Liver (tissue), 9 donors: ENCODE measurements around the gene CLDN10. TPM values are rescaled to one million over a fixed set of nuclear protein-coding genes. Genes with fewer than 3 reads are reported as not detected.

ENCODE experiments used
- DNase-seq: peaks from one replicate; pipeline ENCODE4 v3.0.0-alpha.2; 2017; ENCODE audit warnings: low spot score
- H3K27ac ChIP-seq, 2 donors: one replicate each; pipeline ENCODE4 v1.7.0; 2013; ENCODE audit warnings: inconsistent platforms in 2 of 2, low read length in 2 of 2, control low read depth in 1 of 2, low read depth in 1 of 2, mild to moderate bottlenecking in 1 of 2
- H3K27me3 ChIP-seq, 4 donors: one replicate each; pipeline versions ENCODE4 v1.6.1 to v1.7.0; 2013; ENCODE audit warnings: low read length in 3 of 4, inconsistent platforms in 1 of 4, mild to moderate bottlenecking in 1 of 4, moderate library complexity in 1 of 4; ENCODE audit not compliant: control insufficient read depth in 4 of 4, insufficient read depth in 4 of 4
- H3K36me3 ChIP-seq, 4 donors: one replicate each; pipeline versions ENCODE4 v1.6.1 to v1.7.0; 2013; ENCODE audit warnings: low read length in 3 of 4, mild to moderate bottlenecking in 3 of 4, low read depth in 1 of 4, moderate library complexity in 1 of 4; ENCODE audit not compliant: control insufficient read depth in 4 of 4, insufficient read depth in 3 of 4
- H3K4me1 ChIP-seq, 4 donors: one replicate each; pipeline versions ENCODE4 v1.6.1 to v1.7.0; 2013; ENCODE audit warnings: low read length in 3 of 4, mild to moderate bottlenecking in 3 of 4, moderate library complexity in 1 of 4; ENCODE audit not compliant: control insufficient read depth in 4 of 4, insufficient read depth in 4 of 4
- H3K4me3 ChIP-seq, 3 donors: one replicate each; pipeline versions ENCODE4 v1.6.1 to v1.7.0; 2013; ENCODE audit warnings: low read length in 3 of 3, control low read depth in 1 of 3, low read depth in 1 of 3, mild to moderate bottlenecking in 1 of 3
- H3K9ac ChIP-seq, 2 donors: one replicate each; pipeline ENCODE4 v1.7.0; 2013; ENCODE audit warnings: low read length in 2 of 2, mild to moderate bottlenecking in 2 of 2, moderate library complexity in 2 of 2, control low read depth in 1 of 2, low read depth in 1 of 2
- H3K9me3 ChIP-seq, 4 donors: one replicate each; pipeline versions ENCODE4 v1.6.1 to v1.7.0; 2013; ENCODE audit warnings: low read length in 3 of 4; ENCODE audit not compliant: control insufficient read depth in 4 of 4
- CTCF ChIP-seq: fragments of 150-350 bp; IDR thresholded peaks from 2 replicates; pipeline ENCODE4 v1.5.1; 2017; ENCODE audit warnings: improper control_type of control experiment, low read depth, low read length; ENCODE audit not compliant: missing input control
- EGR1 ChIP-seq, 2 donors: IDR thresholded peaks; 2 replicates each; pipeline ENCODE4 v1.6.1; 2016 to 2018; ENCODE audit warnings: antibody characterized with exemption in 2 of 2, low read depth in 2 of 2
- FOXA1 ChIP-seq: IDR thresholded peaks from 2 replicates; pipeline ENCODE4 v1.6.1; 2016; ENCODE audit warnings: antibody characterized with exemption
- FOXA2 ChIP-seq: IDR thresholded peaks from 2 replicates; pipeline ENCODE4 v1.6.1; 2016; ENCODE audit warnings: antibody characterized with exemption
- GABPA ChIP-seq, 2 donors: IDR thresholded peaks in 1 of 2; conservative IDR thresholded peaks in 1 of 2; 2 replicates each; pipeline ENCODE4 v1.6.1; 2016; ENCODE audit warnings: antibody characterized with exemption in 2 of 2, mild to moderate bottlenecking in 1 of 2, moderate library complexity in 1 of 2
- HNF4A ChIP-seq, 2 donors: conservative IDR thresholded peaks; 2 replicates each; pipeline ENCODE4 v1.6.1; 2016; ENCODE audit warnings: antibody characterized with exemption in 2 of 2, mild to moderate bottlenecking in 2 of 2
- HNF4G ChIP-seq: IDR thresholded peaks from 2 replicates; pipeline ENCODE4 v1.6.1; 2016; ENCODE audit warnings: antibody characterized with exemption
- JUND ChIP-seq, 2 donors: IDR thresholded peaks; 2 replicates each; pipeline ENCODE4 v1.6.1; 2016; ENCODE audit warnings: antibody characterized with exemption in 2 of 2
- RAD21 ChIP-seq, 2 donors: IDR thresholded peaks; 2 replicates each; pipeline ENCODE4 v1.6.1; 2016; ENCODE audit warnings: antibody characterized with exemption in 2 of 2, mild to moderate bottlenecking in 2 of 2
- RXRA ChIP-seq, 2 donors: IDR thresholded peaks; 2 replicates each; pipeline ENCODE4 v1.6.1; 2017 to 2018; ENCODE audit warnings: antibody characterized with exemption in 2 of 2, mild to moderate bottlenecking in 1 of 2
- SP1 ChIP-seq: IDR thresholded peaks from 2 replicates; pipeline ENCODE4 v1.6.1; 2018; ENCODE audit warnings: antibody characterized with exemption, mild to moderate bottlenecking
- TAF1 ChIP-seq: conservative IDR thresholded peaks from 2 replicates; pipeline ENCODE4 v1.6.1; 2016; ENCODE audit warnings: antibody characterized with exemption, mild to moderate bottlenecking
- YY1 ChIP-seq: IDR thresholded peaks from 2 replicates; pipeline ENCODE4 v1.6.1; 2016; ENCODE audit warnings: antibody characterized with exemption, mild to moderate bottlenecking
- ZBTB33 ChIP-seq: IDR thresholded peaks from 2 replicates; pipeline ENCODE4 v1.6.1; 2016; ENCODE audit warnings: antibody characterized with exemption
- WGBS: extraction: QIAGEN DNeasy Blood & Tissue Kit; methylation state at CpG from one replicate; pipeline ENCODE4 v1.1.7; 2013; 5-methylcytosine and 5-hydroxymethylcytosine counted together
- polyA plus RNA-seq, 2 donors: library from polyadenylated mRNA; stranded (reverse) in 1 of 2; unstranded in 1 of 2; fragments of 200-250 nt in 1 of 2; fragments of >200 nt in 1 of 2; fragmentation: Nextera tagmentation in 1 of 2; extraction: Ambion mirVana in 1 of 2; gene quantifications; one replicate each; pipeline versions ENCODE4 v1.2.1 to v1.2.3, GENCODE V29; 2013 to 2015
- total RNA-seq, 2 donors: library from RNA; depleted of rRNA; stranded (reverse); fragments of >200 nt; gene quantifications; one replicate each; pipeline ENCODE4 v1.2.3, GENCODE V29; 2014
- TF ChIP-seq, protein P1 (sequence below): IDR thresholded peaks from 2 replicates; pipeline ENCODE4 v1.6.1; 2016; ENCODE audit warnings: antibody characterized with exemption
- TF ChIP-seq, protein P2 (sequence below): IDR thresholded peaks from 2 replicates; pipeline ENCODE4 v1.6.1; 2016; ENCODE audit warnings: antibody characterized with exemption
- donor health status: healthy.
- donor health status: healthy.
- donor health status: healthy.
- donor health status: healthy.
- donor health status: healthy.

Gene CLDN10
- total and polyA plus RNA-seq, 4 donors: 0.79 to 15.1 (median 3.1) TPM

DNA sequence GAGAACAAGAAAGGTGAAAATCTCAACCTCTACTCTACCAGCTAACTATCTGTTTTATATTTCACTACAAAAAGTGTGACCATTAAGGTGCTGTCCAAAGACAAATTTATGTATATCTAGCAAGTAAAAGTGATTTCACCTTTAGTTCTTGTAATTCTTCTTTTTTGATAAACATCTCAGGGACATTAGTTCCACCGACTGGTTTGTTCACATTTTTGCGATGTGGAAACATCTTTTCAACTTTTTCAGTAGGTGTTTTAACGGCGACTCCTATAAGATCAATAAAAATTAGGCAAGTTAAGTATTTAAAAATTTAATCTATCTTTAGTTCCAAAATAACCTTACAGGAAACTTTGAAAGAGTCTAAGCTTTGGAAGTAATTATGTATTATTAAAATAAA lies 33.3 kb downstream of the CLDN10 start (continued):
- TF ChIP-seq HNF4A (conservative IDR thresholded peaks at IDR 0.05) (no peak), RAD21 (IDR thresholded peaks at IDR 0.05) (no peak), HNF4G (no peak), YY1 (no peak), FOXA1 (no peak), ZBTB33 (no peak)
- TF ChIP-seq, protein P1, sequence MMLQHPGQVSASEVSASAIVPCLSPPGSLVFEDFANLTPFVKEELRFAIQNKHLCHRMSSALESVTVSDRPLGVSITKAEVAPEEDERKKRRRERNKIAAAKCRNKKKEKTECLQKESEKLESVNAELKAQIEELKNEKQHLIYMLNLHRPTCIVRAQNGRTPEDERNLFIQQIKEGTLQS: no peak
- TF ChIP-seq, protein P2, sequence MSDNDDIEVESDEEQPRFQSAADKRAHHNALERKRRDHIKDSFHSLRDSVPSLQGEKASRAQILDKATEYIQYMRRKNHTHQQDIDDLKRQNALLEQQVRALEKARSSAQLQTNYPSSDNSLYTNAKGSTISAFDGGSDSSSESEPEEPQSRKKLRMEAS: no peak

GRCh38 chr13:95588134-95588533 lies 35.6 kb downstream of the CLDN10 start:
- H3K36me3 ChIP-seq: no peaks in the 10 kb centered on the region
- H3K4me1 ChIP-seq: no peaks in the 10 kb centered on the region
- H3K4me3 ChIP-seq: no peak overlapping the region
- no peak overlapping the region for H3K9ac ChIP-seq
- DNase-seq: no peak
- 93% methylated on average over 3 of the region's 3 CpGs for WGBS
- no peak for TF ChIP-seq GABPA (IDR thresholded peaks at IDR 0.05 in 1 of 2, conservative IDR thresholded peaks at IDR 0.05 in 1 of 2)
- TF ChIP-seq YY1: no peak
- TF ChIP-seq CTCF: no peak
- TF ChIP-seq, protein P1: no peak
- TF ChIP-seq RXRA (IDR thresholded peaks at IDR 0.05): no peak
- no peak for TF ChIP-seq JUND (IDR thresholded peaks at IDR 0.05)
- TF ChIP-seq ZBTB33: no peak
- TF ChIP-seq SP1: no peak
- no peak for TF ChIP-seq HNF4A (conservative IDR thresholded peaks at IDR 0.05)
- TF ChIP-seq FOXA2: no peak
- TF ChIP-seq, protein P2: no peak
- TF ChIP-seq FOXA1: no peak
- no peak for TF ChIP-seq RAD21 (IDR thresholded peaks at IDR 0.05)
- TF ChIP-seq EGR1 (IDR thresholded peaks at IDR 0.05; ENCODE audit: low read depth in 2 of 2): no peak
- TF ChIP-seq HNF4G: no peak
- TF ChIP-seq TAF1: no peak
- H3K9me3 ChIP-seq: no peaks in the 10 kb centered on the region
- H3K27ac ChIP-seq: no peak overlapping the region
- no peaks in the 10 kb centered on the region for H3K27me3 ChIP-seq
